HepG2 (cell line): ENCODE results near the gene TSPAN31. TPM values are rescaled to one million over a fixed set of nuclear protein-coding genes. Genes with fewer than 3 reads are reported as not detected.

Source experiments
- GATA4 ChIP-seq: sonication (generic); IDR thresholded peaks from 2 replicates; pipeline ENCODE4 v1.6.1; 2016; ENCODE audit warnings: antibody characterized with exemption, low read depth, borderline replicate concordance
- GZF1 ChIP-seq: sonication (generic); formaldehyde crosslinking; IDR thresholded peaks from 2 replicates; pipeline ENCODE4 v1.5.1; 2020; ENCODE audit warnings: mild to moderate bottlenecking, missing genetic modification reagents
- PRDM15 ChIP-seq: sonication (generic); formaldehyde crosslinking; IDR thresholded peaks from 2 replicates; pipeline ENCODE4 v1.4.0; 2020; ENCODE audit warnings: missing genetic modification reagents
- RBM22 ChIP-seq: fragments of 200-400 bp; formaldehyde crosslinking; optimal IDR thresholded peaks from 2 replicates; pipeline ENCODE3; 2017; ENCODE audit warnings: mild to moderate bottlenecking, low read length, moderate library complexity
- REST ChIP-seq, 2 experiments: IDR thresholded peaks; 2 replicates each; pipeline ENCODE4 v1.6.1; 2011 to 2012; ENCODE audit warnings: low read length in 2 of 2, borderline replicate concordance in 1 of 2, low read depth in 1 of 2, mild to moderate bottlenecking in 1 of 2, moderate library complexity in 1 of 2
- SAP130 ChIP-seq: IDR thresholded peaks from 2 replicates; pipeline ENCODE4 v1.6.1; 2016; ENCODE audit warnings: low read depth
- SRF ChIP-seq: IDR thresholded peaks from 2 replicates; pipeline ENCODE4 v1.6.1; 2011; ENCODE audit warnings: mild to moderate bottlenecking, low read depth, low read length, moderate library complexity
- TCF12 ChIP-seq, 2 experiments: fragments of 450-650 bp in 1 of 2; sonication (generic) in 1 of 2; formaldehyde crosslinking in 1 of 2; IDR thresholded peaks; 2 replicates each; pipeline versions ENCODE4 v1.6.1 to v1.8.0; 2017 to 2022; ENCODE audit warnings: antibody characterized with exemption in 1 of 2, mild to moderate bottlenecking in 1 of 2, missing genetic modification reagents in 1 of 2, moderate library complexity in 1 of 2
- TFE3 ChIP-seq: IDR thresholded peaks from 2 replicates; pipeline ENCODE4 v1.6.1; 2016
- ZMYM2 ChIP-seq: sonication (generic); formaldehyde crosslinking; IDR thresholded peaks from 2 replicates; pipeline ENCODE4 v1.8.0; 2022; ENCODE audit warnings: mild to moderate bottlenecking, missing genetic modification reagents
- ZMYM4 ChIP-seq: sonication (generic); formaldehyde crosslinking; IDR thresholded peaks from 2 replicates; pipeline ENCODE4 v1.8.1; 2023; ENCODE audit warnings: mild to moderate bottlenecking, missing genetic modification reagents
- ZNF17 ChIP-seq: sonication (generic); formaldehyde crosslinking; IDR thresholded peaks from 2 replicates; pipeline ENCODE4 v1.5.0; 2020; ENCODE audit warnings: mild to moderate bottlenecking, missing genetic modification reagents
- ZNF335 ChIP-seq: sonication (generic); formaldehyde crosslinking; IDR thresholded peaks from 2 replicates; pipeline ENCODE4 v1.4.0; 2020; ENCODE audit warnings: missing genetic modification reagents
- ZNF512B ChIP-seq: sonication (generic); formaldehyde crosslinking; IDR thresholded peaks from 2 replicates; pipeline ENCODE4 v1.5.1; 2020; ENCODE audit warnings: missing genetic modification reagents, mild to moderate bottlenecking, borderline replicate concordance
- polyA plus RNA-seq, 8 experiments: library from polyadenylated mRNA; depleted of rRNA in 3 of 8; stranded (reverse) in 7 of 8; unstranded in 1 of 8; fragments of >200 nt; fragmentation: Illumina TruSeq in 4 of 8; extraction: Trizol in 4 of 8; gene quantifications; 2 replicates each; pipeline versions ENCODE4 v1.2.1 to v1.2.3, GENCODE V29; 2011 to 2016; ENCODE audit warnings: low read depth in 4 of 8, missing spikeins in 1 of 8, mixed read lengths in 1 of 8; ENCODE audit not compliant: insufficient read depth in 1 of 8
- total RNA-seq, 5 experiments: library from RNA; depleted of rRNA; stranded (reverse); fragments of >200 nt; fragmentation: Illumina TruSeq; extraction: Trizol; gene quantifications; 2 replicates each; pipeline ENCODE4 v1.2.3, GENCODE V29; 2016; ENCODE audit warnings: low read depth in 1 of 5
- TF ChIP-seq, protein P1 (sequence below): sonication (generic); formaldehyde crosslinking; IDR thresholded peaks from 2 replicates; pipeline ENCODE4 v1.8.0; 2022; ENCODE audit warnings: mild to moderate bottlenecking, missing genetic modification reagents, borderline replicate concordance

The TSPAN31 gene
- total and polyA plus RNA-seq, 2 of the 13 experiments (the other 11 are each of a cell fraction or from before 2014, with no cell fraction given), result 10.4 to 24.6 TPM

GRCh38 chr12:57765003-57765697 lies 20.3 kb downstream of the TSPAN31 start (continued):
- TF ChIP-seq, protein P1, sequence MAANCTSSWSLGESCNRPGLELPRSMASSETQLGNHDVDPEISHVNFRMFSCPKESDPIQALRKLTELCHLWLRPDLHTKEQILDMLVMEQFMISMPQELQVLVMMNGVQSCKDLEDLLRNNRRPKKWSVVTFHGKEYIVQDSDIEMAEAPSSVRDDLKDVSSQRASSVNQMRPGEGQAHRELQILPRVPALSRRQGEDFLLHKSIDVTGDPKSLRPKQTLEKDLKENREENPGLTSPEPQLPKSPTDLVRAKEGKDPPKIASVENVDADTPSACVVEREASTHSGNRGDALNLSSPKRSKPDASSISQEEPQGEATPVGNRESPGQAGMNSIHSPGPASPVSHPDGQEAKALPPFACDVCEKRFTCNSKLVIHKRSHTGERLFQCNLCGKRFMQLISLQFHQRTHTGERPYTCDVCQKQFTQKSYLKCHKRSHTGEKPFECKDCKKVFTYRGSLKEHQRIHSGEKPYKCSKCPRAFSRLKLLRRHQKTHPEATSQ, result no peak
- TF ChIP-seq GATA4, result no peak
- no peak for TF ChIP-seq ZNF512B (CRISPR knock-in tag)
- TF ChIP-seq GZF1, result no peak
- no peak for TF ChIP-seq RBM22
- peak; percentile 89 for TF ChIP-seq ZMYM2
- no peak for TF ChIP-seq REST (IDR thresholded peaks at IDR 0.05; ENCODE audit: borderline replicate concordance in 1 of 2, low read depth in 1 of 2, low read length in 2 of 2)
- TF ChIP-seq TCF12 (IDR thresholded peaks at IDR 0.05), result no peak
- no peak for TF ChIP-seq TCF12 (CRISPR knock-in tag; IDR thresholded peaks at IDR 0.05)
- no peak for TF ChIP-seq TFE3 (CRISPR knock-in tag)
- TF ChIP-seq ZNF17 (CRISPR knock-in tag), result no peak
- no peak for TF ChIP-seq ZNF335 (CRISPR knock-in tag)
- peak; percentile 52 for TF ChIP-seq SAP130 (CRISPR knock-in tag)
- no peak for TF ChIP-seq SRF
- no peak; the same call in 1 of the 2 replicates for TF ChIP-seq PRDM15
- TF ChIP-seq ZMYM4 (CRISPR knock-in tag), result no peak
